Lung (tissue), 12 donors: ENCODE results near the gene CMIP. TPM values are rescaled to one million over a fixed set of nuclear protein-coding genes. Genes with fewer than 3 reads are reported as not detected.
A peak's percentile ranks its signal among the peaks of the same experiment; 100 is the strongest.

Experiments
- ATAC-seq: fragments of 200-7000 bp; cut with Tn5 transposase; one replicate; pipeline ENCODE4 v1.9.1; 2020; ENCODE audit warnings: moderate number of reproducible peaks; ENCODE audit not compliant: insufficient read depth, low FRiP score
- DNase-seq, 3 donors: peaks; one replicate each; pipeline ENCODE4 v3.0.0-alpha.2; 2013 to 2017
- H3K27ac ChIP-seq, 2 donors: one replicate each; pipeline ENCODE4 v1.5.1; 2013; ENCODE audit warnings: mild to moderate bottlenecking in 2 of 2, moderate library complexity in 2 of 2, control low read depth in 1 of 2, inconsistent platforms in 1 of 2, low read depth in 1 of 2, low read length in 1 of 2
- H3K27me3 ChIP-seq, 3 donors: one replicate each; pipeline ENCODE4 v1.5.1; 2013; ENCODE audit warnings: low read length in 2 of 3; ENCODE audit not compliant: control insufficient read depth in 3 of 3, insufficient read depth in 3 of 3
- H3K36me3 ChIP-seq, 4 donors: one replicate each; pipeline ENCODE4 v1.5.1; 2013; ENCODE audit warnings: low read length in 4 of 4, mild to moderate bottlenecking in 1 of 4, moderate library complexity in 1 of 4; ENCODE audit not compliant: control insufficient read depth in 4 of 4, insufficient read depth in 4 of 4
- H3K4me1 ChIP-seq, 5 donors: one replicate each; pipeline ENCODE4 v1.5.1; 2013; ENCODE audit warnings: low read length in 5 of 5, mild to moderate bottlenecking in 2 of 5, moderate library complexity in 1 of 5; ENCODE audit not compliant: control insufficient read depth in 5 of 5, insufficient read depth in 5 of 5
- H3K4me3 ChIP-seq: one replicate; pipeline ENCODE4 v1.5.1; 2013; ENCODE audit warnings: mild to moderate bottlenecking, control low read depth, moderate library complexity
- H3K9ac ChIP-seq, 2 donors: one replicate each; pipeline ENCODE4 v1.5.1; 2013; ENCODE audit warnings: low read length in 2 of 2, control low read depth in 1 of 2; ENCODE audit not compliant: insufficient read depth in 1 of 2
- H3K9me3 ChIP-seq, 4 donors: one replicate each; pipeline ENCODE4 v1.5.1; 2013; ENCODE audit warnings: low read length in 3 of 4, mild to moderate bottlenecking in 1 of 4, moderate library complexity in 1 of 4; ENCODE audit not compliant: control insufficient read depth in 4 of 4, insufficient read depth in 3 of 4
- WGBS, 2 donors: extraction: QIAGEN DNeasy Blood & Tissue Kit; methylation state at CpG; one replicate each; pipeline ENCODE4 v1.1.7; 2013; 5-methylcytosine and 5-hydroxymethylcytosine counted together
- polyA plus RNA-seq, 2 donors: library from polyadenylated mRNA; stranded (reverse); fragments of 200-250 nt; gene quantifications; one replicate each; pipeline ENCODE4 v1.2.1, GENCODE V29; 2013
- total RNA-seq, 2 donors: library from RNA; depleted of rRNA in 1 of 2; stranded (reverse); fragments of >200 nt in 1 of 2; gene quantifications; one replicate each; pipeline ENCODE4 v1.2.1, GENCODE V29; 2014 to 2021
- TF ChIP-seq, protein P1 (sequence below): IDR thresholded peaks from 2 replicates; pipeline ENCODE4 v1.5.1; 2012; ENCODE audit warnings: mild to moderate bottlenecking; ENCODE audit errors: control extremely low read depth, extremely low read depth
- donor health status: control.
- donor health status: control.
- donor health status: Bipolar disorder and iron deficiency.
- donor health status: healthy.
- donor health status: DM: yes; HTN: yes; CAD: no.

Gene CMIP
- total and polyA plus RNA-seq, 4 donors = 11.8 to 80.5 (median 48.6) TPM

DNA sequence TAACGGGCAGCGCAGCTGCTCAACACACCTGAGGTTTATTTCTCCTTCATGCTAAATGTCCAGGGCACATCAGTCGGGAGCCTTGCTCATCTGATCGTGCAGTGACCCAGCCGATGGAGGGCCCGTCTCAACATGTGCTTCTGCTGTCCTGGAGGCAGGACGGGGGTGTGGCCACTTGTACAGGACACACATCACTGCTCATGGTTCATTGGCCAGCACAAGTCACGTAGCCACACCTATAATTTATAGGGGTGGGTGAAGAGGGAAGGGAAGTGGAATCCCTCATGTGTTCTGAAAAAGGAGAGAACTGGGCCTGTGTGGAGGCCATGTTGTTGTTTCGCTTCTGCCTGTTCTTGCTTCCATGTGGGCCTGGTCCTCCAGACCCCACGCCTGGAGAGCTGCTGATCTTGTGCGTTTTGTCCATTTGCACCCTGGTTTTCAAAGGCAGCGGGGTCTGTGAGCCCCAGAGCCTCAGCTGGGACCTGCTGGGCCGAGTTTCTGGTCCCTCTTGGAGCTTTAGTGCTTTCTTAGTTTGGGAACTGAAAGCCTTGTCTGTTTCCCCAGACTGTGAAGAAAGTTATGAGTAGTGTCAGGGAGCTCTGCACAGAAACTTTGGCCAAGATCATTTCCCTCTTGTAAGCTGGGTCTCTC is 60.5 kb downstream of the CMIP start:
- Histone ChIP-seq H3K9ac (no peak overlapping the region), H3K4me3 (no peak overlapping the region), H3K4me1 (peaks cover 0 to 14% (median 0%) of the 10 kb centered on the region in 5 donors), H3K27me3 (no peaks in the 10 kb centered on the region), H3K27ac (no peak overlapping the region), H3K9me3 (no peaks in the 10 kb centered on the region), H3K36me3 (no peaks in the 10 kb centered on the region)
- peak; percentile 39 for ATAC-seq
- DNase-seq = no peak
- TF ChIP-seq, protein P1, sequence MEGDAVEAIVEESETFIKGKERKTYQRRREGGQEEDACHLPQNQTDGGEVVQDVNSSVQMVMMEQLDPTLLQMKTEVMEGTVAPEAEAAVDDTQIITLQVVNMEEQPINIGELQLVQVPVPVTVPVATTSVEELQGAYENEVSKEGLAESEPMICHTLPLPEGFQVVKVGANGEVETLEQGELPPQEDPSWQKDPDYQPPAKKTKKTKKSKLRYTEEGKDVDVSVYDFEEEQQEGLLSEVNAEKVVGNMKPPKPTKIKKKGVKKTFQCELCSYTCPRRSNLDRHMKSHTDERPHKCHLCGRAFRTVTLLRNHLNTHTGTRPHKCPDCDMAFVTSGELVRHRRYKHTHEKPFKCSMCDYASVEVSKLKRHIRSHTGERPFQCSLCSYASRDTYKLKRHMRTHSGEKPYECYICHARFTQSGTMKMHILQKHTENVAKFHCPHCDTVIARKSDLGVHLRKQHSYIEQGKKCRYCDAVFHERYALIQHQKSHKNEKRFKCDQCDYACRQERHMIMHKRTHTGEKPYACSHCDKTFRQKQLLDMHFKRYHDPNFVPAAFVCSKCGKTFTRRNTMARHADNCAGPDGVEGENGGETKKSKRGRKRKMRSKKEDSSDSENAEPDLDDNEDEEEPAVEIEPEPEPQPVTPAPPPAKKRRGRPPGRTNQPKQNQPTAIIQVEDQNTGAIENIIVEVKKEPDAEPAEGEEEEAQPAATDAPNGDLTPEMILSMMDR = no peak
- 68 to 72% methylated on average over 13 of the region's 13 CpGs for WGBS, 2 donors

GRCh38 chr16:81509404-81509803 is 64.8 kb downstream of the CMIP start:
- DNase-seq (no peak), ATAC-seq (no peak)
- H3K27me3 ChIP-seq = no peaks in the 10 kb centered on the region
- no peak overlapping the region for H3K4me3 ChIP-seq
- H3K9me3 ChIP-seq = no peaks in the 10 kb centered on the region
- 97 to 98% methylated on average over 6 of the region's 6 CpGs for WGBS, 2 donors
- no peak overlapping the region for H3K27ac ChIP-seq
- peaks cover 0 to 18% (median 6%) of the 10 kb centered on the region in 5 donors for H3K4me1 ChIP-seq
- H3K36me3 ChIP-seq = no peaks in the 10 kb centered on the region
- no peak overlapping the region for H3K9ac ChIP-seq
- TF ChIP-seq, protein P1 = no peak

- 83 to 87% methylated on average over 10 of the region's 10 CpGs for WGBS, 2 donors
These were observed 65.4 kb downstream of the CMIP start for GRCh38 chr16:81510016-81510415.

More at GRCh38 chr16:81510016-81510415, 65.4 kb downstream of the CMIP start:
- H3K4me3 ChIP-seq = no peak overlapping the region
- DNase-seq = no peak
- no peak for ATAC-seq
- H3K27me3 ChIP-seq = no peaks in the 10 kb centered on the region
- H3K9me3 ChIP-seq = no peaks in the 10 kb centered on the region
- H3K27ac ChIP-seq = no peak overlapping the region
- TF ChIP-seq, protein P1 = no peak
- peaks cover 0 to 20% (median 6%) of the 10 kb centered on the region in 5 donors for H3K4me1 ChIP-seq
- no peak overlapping the region for H3K9ac ChIP-seq
- no peaks in the 10 kb centered on the region for H3K36me3 ChIP-seq
